Tibial artery (tissue), 4 donors: ENCODE measurements around the gene GET4.

Experiments used
- DNase-seq, 2 donors: peaks; one replicate each; pipeline ENCODE4 v3.0.0-alpha.2; 2019
- H3K27ac ChIP-seq, 2 donors: fragments of 200-600 bp; sonication (generic) in 1 of 2; 1 replicate in 1 of 2; 2 replicates in 1 of 2; pipeline ENCODE4 v1.5.1; 2018 to 2019; ENCODE audit warnings: mild to moderate bottlenecking in 1 of 2
- H3K27me3 ChIP-seq, 2 donors: fragments of 200-600 bp; sonication (generic) in 1 of 2; one replicate each; pipeline versions ENCODE4 v1.5.1 to v1.6.0; 2016 to 2019
- H3K36me3 ChIP-seq, 3 donors: fragments of 200-600 bp; sonication (generic) in 2 of 3; one replicate each; pipeline ENCODE4 v1.5.1; 2016 to 2019; ENCODE audit warnings: mild to moderate bottlenecking in 2 of 3
- H3K4me1 ChIP-seq, 4 donors: fragments of 200-600 bp; sonication (generic) in 2 of 4; 1 replicate in 3 of 4; 2 replicates in 1 of 4; pipeline ENCODE4 v1.5.1; 2016 to 2019
- H3K4me3 ChIP-seq, 2 donors: fragments of 200-600 bp; sonication (generic) in 1 of 2; 1 replicate in 1 of 2; 2 replicates in 1 of 2; pipeline ENCODE4 v1.5.1; 2018 to 2019; ENCODE audit warnings: mild to moderate bottlenecking in 2 of 2
- H3K9me3 ChIP-seq, 3 donors: fragments of 200-600 bp; sonication (generic) in 1 of 3; one replicate each; pipeline ENCODE4 v1.5.1; 2016 to 2019
- intact Hi-C: fragments of 100-400 bp; cut with DNase I; formaldehyde crosslinking; loops from one replicate; pipeline ENCODE4 v1.15.0; 2023; ENCODE audit warnings: low total_unique reads
- TF ChIP-seq, protein P1 (sequence below), 2 experiments: fragments of 200-600 bp in 1 of 2; fragments of 450-650 bp in 1 of 2; IDR thresholded peaks; one replicate each; pipeline ENCODE4 v1.5.1; 2017 to 2019; ENCODE audit warnings: antibody characterized with exemption in 2 of 2, mild to moderate bottlenecking in 1 of 2, moderate library complexity in 1 of 2

The GET4 gene

DNA sequence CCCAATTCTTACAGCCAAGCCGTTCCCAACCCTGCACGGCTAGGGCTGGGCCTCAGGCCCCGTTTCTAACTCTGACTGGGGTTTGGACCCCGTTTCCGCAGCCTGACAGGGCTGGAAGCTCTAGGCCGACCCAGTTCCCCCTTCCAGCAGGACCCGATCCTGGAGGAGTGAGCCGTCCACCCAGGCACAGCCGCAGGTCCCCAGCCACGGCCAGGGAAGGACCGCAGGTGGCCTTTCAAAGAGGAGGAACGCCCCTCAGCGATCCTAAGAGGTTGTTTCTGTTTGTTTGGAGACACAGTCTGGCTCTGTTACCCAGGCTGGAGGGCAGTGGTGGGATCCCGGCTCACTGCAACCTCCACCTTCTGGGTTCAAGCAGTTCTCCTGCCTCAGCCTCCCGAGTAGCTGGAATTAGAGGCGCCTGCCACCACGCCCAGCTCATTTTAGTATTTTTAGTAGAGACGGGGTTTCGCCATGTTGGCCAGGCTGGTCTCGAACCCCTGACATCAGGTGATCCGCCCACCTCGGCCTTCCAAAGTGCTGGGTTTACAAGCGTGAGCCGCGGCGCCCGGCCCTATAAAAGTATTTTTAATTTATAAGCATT lies 778 bp upstream of the GET4 start:
- Histone ChIP-seq H3K27ac (peak overlapping the region; percentile 87 to 89), H3K4me3 (peak overlapping the region; percentile 52 to 55), H3K27me3 (no peaks in the 10 kb centered on the region), H3K36me3 (peaks cover 21 to 32% (median 29%) of the 10 kb centered on the region in 3 donors), H3K4me1 (peaks cover 0 to 55% (median 36%) of the 10 kb centered on the region in 4 donors), H3K9me3 (no peaks in the 10 kb centered on the region)
- intact Hi-C loops = loop anchor here (10.0 kb wide), 1 partner anchor 61 kb away; no protein-coding TSS in a partner anchor
- peak in 1 of 2 donors; percentile 35 for DNase-seq
- TF ChIP-seq, protein P1, sequence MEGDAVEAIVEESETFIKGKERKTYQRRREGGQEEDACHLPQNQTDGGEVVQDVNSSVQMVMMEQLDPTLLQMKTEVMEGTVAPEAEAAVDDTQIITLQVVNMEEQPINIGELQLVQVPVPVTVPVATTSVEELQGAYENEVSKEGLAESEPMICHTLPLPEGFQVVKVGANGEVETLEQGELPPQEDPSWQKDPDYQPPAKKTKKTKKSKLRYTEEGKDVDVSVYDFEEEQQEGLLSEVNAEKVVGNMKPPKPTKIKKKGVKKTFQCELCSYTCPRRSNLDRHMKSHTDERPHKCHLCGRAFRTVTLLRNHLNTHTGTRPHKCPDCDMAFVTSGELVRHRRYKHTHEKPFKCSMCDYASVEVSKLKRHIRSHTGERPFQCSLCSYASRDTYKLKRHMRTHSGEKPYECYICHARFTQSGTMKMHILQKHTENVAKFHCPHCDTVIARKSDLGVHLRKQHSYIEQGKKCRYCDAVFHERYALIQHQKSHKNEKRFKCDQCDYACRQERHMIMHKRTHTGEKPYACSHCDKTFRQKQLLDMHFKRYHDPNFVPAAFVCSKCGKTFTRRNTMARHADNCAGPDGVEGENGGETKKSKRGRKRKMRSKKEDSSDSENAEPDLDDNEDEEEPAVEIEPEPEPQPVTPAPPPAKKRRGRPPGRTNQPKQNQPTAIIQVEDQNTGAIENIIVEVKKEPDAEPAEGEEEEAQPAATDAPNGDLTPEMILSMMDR (IDR thresholded peaks at IDR 0.05) = no peak

DNA sequence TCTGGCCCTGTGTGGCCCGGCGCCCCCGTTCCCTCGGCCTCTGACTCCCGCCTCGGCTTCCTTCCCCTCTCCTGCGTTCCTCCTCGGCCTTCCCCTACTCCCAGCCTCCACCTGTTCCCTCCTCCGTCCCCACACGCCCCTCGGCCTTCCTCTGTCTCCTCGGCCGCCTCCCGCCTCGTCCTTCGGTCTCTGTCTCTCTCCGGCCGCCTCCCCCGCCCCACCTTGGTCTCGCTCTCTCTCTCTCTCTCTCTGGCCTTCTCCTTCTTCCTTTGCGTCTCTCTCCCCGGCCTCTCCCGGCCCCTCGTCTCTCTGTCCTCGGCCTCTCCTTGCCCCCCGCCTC lies 588 bp downstream of the GET4 start:
- peak in 1 of 2 donors; percentile 37 for DNase-seq
- Histone ChIP-seq H3K27me3 (no peaks in the 10 kb centered on the region), H3K4me3 (peak overlapping the region; percentile 78 to 91), H3K36me3 (peaks cover 13 to 21% (median 19%) of the 10 kb centered on the region in 3 donors), H3K9me3 (no peaks in the 10 kb centered on the region), H3K27ac (peak overlapping the region; percentile 87 to 90), H3K4me1 (peaks cover 0 to 55% (median 37%) of the 10 kb centered on the region in 4 donors)
- intact Hi-C loops = loop anchor here (10.0 kb wide), 1 partner anchor 62 kb away; no protein-coding TSS in a partner anchor
- TF ChIP-seq, protein P1 (IDR thresholded peaks at IDR 0.05) = no peak

DNA sequence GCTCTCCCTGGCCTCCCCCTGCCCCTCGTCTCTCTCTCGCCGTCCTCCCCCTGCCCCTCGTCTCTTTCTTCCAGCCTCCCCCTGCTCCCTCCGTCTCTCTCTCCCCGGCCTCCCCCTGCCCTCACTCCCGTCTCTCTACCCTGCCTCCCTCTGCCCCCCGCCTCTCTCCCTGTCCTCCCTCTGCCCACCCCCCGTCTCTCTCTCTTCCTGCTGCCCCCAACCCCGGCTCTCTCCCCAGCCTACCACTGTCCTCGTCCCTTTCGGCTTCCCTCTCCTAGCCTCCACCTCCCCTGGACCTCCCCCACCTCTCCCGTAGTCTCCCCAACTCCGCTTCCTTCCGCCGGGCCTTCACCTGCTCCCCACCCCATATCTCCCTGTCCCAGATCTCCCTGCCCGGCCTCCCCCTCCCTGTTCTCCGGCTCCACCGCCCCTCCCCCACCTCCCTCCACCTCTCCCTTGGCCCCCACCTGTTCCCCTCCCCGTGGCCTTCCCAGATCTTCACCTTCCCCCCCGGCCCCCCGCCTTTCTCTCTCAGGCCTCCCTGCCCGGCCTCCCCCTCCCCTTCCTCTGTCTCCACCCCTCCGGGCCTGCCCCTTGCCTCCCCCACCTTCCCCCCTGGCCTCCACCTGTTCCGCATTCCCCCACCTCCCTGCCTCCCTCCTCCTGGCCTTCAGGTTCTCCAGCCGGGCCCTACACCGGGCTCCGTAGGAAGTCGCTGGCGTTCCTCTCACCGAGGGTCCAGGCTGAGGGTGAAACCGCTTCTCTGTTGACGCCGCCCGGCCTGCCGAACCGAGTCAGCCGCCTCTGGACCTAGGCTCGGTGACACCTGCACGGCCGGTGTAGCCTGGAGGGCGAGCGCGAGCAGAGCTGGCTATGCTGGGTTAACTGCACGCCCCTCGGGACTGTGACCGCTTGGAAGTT lies 1.2 kb downstream of the GET4 start:
- Histone ChIP-seq H3K4me3 (peak overlapping the region; percentile 78 to 91), H3K27ac (peak overlapping the region; percentile 87 to 90), H3K36me3 (peaks cover 6 to 21% (median 13%) of the 10 kb centered on the region in 3 donors), H3K4me1 (peaks cover 0 to 54% (median 40%) of the 10 kb centered on the region in 4 donors), H3K27me3 (no peaks in the 10 kb centered on the region), H3K9me3 (no peaks in the 10 kb centered on the region)
- no peak for DNase-seq
- intact Hi-C loops = loop anchor here (10.0 kb wide), 1 partner anchor 63 kb away; no protein-coding TSS in a partner anchor
- TF ChIP-seq, protein P1 (IDR thresholded peaks at IDR 0.05) = no peak

DNA sequence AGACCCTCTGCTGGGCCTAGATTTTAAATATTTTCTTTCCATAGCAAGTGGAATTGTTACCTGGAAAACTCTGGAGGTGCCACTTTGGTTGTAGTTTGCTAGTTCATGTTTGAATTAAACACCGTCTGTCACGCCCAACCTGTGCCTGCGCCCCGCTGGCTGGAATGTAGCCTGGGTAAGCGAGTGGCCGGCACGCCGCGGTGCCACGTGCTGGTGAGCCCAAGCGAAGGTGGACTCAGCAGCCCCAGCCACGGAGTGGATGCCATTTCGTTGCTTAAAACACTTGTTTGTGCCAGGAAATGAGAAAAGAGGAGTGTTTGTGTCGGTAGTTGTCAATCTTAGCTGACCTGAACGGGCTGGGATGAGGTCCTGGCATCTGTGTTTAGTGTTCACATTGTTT lies 2.7 kb downstream of the GET4 start:
- peaks cover 0 to 52% (median 39%) of the 10 kb centered on the region in 4 donors for H3K4me1 ChIP-seq
- intact Hi-C loops = loop anchor here (10.0 kb wide), 1 partner anchor 64 kb away; no protein-coding TSS in a partner anchor
- H3K27ac ChIP-seq = no peak overlapping the region

DNA sequence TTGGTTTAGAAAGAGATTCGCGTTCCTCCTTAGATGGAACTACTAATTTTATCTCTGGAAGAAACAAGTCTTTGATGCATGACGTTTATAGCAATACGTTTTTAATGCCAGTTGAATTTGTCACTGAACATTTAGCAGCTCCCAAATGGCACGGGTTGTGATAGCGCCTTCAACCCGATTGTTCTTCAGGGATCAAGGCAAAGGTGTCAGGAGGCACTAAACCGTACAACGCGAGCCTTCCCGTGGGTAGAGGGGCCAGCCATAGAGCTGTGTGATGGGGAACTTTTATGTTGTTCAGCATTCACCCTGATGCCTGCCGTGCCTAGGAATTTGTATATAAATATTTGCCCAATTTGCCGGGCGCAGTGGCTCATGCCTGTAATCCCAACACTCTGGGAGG lies 3.4 kb downstream of the GET4 start:
- H3K4me1 ChIP-seq = peaks cover 0 to 57% (median 43%) of the 10 kb centered on the region in 4 donors
- intact Hi-C loops = loop anchor here (10.0 kb wide), 1 partner anchor 65 kb away; no protein-coding TSS in a partner anchor
- H3K27me3 ChIP-seq = no peaks in the 10 kb centered on the region
- no peak overlapping the region for H3K27ac ChIP-seq
- peaks cover 0 to 16% (median 0%) of the 10 kb centered on the region in 3 donors for H3K36me3 ChIP-seq
- no peaks in the 10 kb centered on the region for H3K9me3 ChIP-seq
- TF ChIP-seq, protein P1 (IDR thresholded peaks at IDR 0.05) = no peak
- DNase-seq = no peak
- no peak overlapping the region for H3K4me3 ChIP-seq

More for the DNA sequence above, 2.7 kb downstream of the GET4 start:
- Histone ChIP-seq H3K36me3 (peaks cover 0 to 16% (median 3%) of the 10 kb centered on the region in 3 donors), H3K4me3 (no peak overlapping the region), H3K9me3 (no peaks in the 10 kb centered on the region), H3K27me3 (no peaks in the 10 kb centered on the region)
- TF ChIP-seq, protein P1 (IDR thresholded peaks at IDR 0.05) = no peak
- DNase-seq = no peak
